ENCODE data around the gene VIPR2.

- TF ChIP-seq CTCF (IDR thresholded peaks at IDR 0.05) (no peak), POLR2AphosphoS5 (IDR thresholded peaks at IDR 0.05) (no peak)
Measured at GRCh38 chr7:159092701-159093121, 52.0 kb downstream of the VIPR2 start.
